Activated naive CD8-positive, alpha-beta T cell treated with anti-CD3 and anti-CD28 coated beads, Interleukin-2, amount 50 U/mL, for 24 hours (primary cell): Measurements from ENCODE around the gene CHAF1A.

Experiments
- ATAC-seq: fragments of 150-1000 bp; cut with Tn5 transposase; one replicate; pipeline ENCODE4 v1.10.0; 2021
- DNase-seq: peaks from one replicate; pipeline ENCODE4 v3.0.0; 2021
- H3K27ac Mint-ChIP-seq: one replicate; pipeline ENCODE4 v1.8.0; 2021; ENCODE audit warnings: mild to moderate bottlenecking, mixed read lengths
- H3K27me3 Mint-ChIP-seq: one replicate; pipeline ENCODE4 v1.8.0; 2021; ENCODE audit warnings: mixed read lengths
- H3K36me3 Mint-ChIP-seq: one replicate; pipeline ENCODE4 v1.8.0; 2021; ENCODE audit warnings: low read depth, mixed read lengths
- H3K4me1 Mint-ChIP-seq: one replicate; pipeline ENCODE4 v1.8.0; 2021; ENCODE audit warnings: mixed read lengths
- H3K4me3 Mint-ChIP-seq: one replicate; pipeline ENCODE4 v1.8.0; 2021; ENCODE audit warnings: mild to moderate bottlenecking, moderate library complexity, mixed read lengths
- H3K9me3 Mint-ChIP-seq: one replicate; pipeline ENCODE4 v1.8.0; 2021; ENCODE audit warnings: mixed read lengths

The CHAF1A gene

GRCh38 chr19:4429771-4430171, 27.3 kb downstream of the CHAF1A start:
- Mint-ChIP-seq H3K4me1 (peaks cover 3% of the 10 kb centered on the region), H3K9me3 (no peaks in the 10 kb centered on the region), H3K27me3 (no peaks in the 10 kb centered on the region), H3K36me3 (peaks cover 50% of the 10 kb centered on the region), H3K4me3 (no peak overlapping the region), H3K27ac (no peak overlapping the region)
- ATAC-seq (no peak), DNase-seq (no peak)

DNA sequence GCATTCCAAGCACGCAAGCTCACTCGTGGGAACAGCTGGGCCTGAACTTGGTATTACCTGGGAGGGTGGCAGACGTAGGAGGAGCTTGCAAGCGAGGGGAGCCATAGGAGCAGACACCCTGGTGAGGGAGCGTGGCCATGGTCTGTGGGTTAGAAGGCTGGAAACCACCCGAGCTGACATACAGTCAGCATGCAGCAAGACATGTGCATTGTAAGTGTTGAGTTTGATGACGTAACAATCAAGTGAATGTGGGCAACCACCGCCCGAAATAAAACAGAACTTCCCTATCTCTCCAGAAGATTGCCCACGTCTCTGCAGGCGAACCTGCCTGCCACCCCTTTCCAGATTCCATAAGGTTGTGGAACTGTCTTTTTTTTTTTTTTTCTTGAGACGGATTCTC, 28.3 kb downstream of the CHAF1A start:
- Mint-ChIP-seq H3K36me3 (peaks cover 49% of the 10 kb centered on the region), H3K27ac (no peak overlapping the region)
- ATAC-seq = peak; percentile 35

DNA sequence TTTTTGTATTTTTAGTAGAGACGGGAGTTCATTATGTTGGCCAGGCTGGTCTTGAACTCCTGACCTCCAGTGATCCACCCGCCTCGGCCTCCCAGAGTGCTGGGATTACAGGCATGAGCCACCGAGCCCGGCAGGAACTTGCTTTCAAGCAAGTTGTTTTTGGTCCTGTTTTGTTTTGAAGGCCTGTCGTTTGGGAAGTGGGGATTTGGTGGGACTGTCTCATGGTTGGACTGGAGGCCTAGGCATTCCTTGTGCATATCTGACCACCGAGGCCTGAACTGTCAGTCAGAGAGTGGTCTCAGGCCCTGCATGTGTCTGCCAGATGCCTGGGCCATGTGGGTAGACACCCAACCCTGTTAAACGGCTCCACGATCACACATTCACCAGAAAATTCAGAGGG, 28.9 kb downstream of the CHAF1A start:
- Mint-ChIP-seq H3K27me3 (no peaks in the 10 kb centered on the region), H3K4me1 (peaks cover 3% of the 10 kb centered on the region), H3K27ac (no peak overlapping the region), H3K9me3 (no peaks in the 10 kb centered on the region), H3K4me3 (no peak overlapping the region), H3K36me3 (peaks cover 47% of the 10 kb centered on the region)
- no peak for DNase-seq
- no peak for ATAC-seq

More for the DNA sequence above, 28.3 kb downstream of the CHAF1A start:
- Mint-ChIP-seq H3K4me3 (no peak overlapping the region), H3K27me3 (no peaks in the 10 kb centered on the region), H3K9me3 (no peaks in the 10 kb centered on the region), H3K4me1 (peaks cover 3% of the 10 kb centered on the region)
- DNase-seq = no peak

DNA sequence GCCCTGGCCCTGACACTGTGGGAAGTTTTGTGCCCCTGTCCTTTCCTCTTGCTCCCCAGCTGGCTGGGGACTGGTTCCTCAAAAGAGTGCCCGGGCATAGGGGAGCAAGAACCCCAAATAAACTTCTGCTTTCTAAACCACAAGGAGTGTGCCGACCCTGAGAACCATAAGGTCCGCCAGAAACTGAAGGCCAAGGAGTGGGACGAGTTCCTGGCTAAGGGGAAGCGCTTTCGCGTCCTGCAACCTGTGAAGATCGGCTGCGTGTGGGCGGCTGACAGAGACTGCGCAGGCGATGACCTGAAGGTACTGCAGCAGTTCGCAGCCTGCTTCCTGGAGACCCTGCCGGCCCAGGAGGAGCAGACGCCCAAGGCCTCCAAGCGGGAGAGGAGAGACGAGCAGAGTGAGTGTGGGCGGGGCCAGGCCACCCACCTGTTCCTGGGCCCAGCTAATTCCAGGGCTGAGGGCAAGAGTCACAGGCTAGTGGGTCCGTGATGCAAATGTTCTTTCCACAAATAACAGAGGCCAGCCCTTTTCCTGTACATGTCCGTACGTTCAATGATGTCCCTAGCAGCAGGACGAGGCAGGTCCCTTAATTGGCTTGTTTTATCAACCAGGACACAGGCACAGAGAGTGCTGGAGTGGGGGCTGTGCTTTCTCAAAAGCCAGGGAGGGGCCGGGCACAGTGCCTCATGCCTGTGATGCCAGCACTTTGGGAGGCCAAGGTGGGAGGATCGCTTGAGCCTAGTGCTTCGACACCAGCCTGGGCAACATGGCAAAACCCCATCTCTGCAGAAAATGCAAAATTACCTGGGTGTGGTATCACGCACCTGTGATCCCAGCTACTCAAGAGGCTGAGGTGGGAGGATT, 29.6 kb downstream of the CHAF1A start:
- no peaks in the 10 kb centered on the region for H3K9me3 Mint-ChIP-seq
- ATAC-seq (no peak), DNase-seq (no peak)
- H3K4me3 Mint-ChIP-seq = no peak overlapping the region
- no peak overlapping the region for H3K27ac Mint-ChIP-seq
- H3K4me1 Mint-ChIP-seq = peaks cover 3% of the 10 kb centered on the region
- H3K36me3 Mint-ChIP-seq = peaks cover 47% of the 10 kb centered on the region
- no peaks in the 10 kb centered on the region for H3K27me3 Mint-ChIP-seq

GRCh38 chr19:4432918-4433506, 30.6 kb downstream of the CHAF1A start:
- DNase-seq (no peak), ATAC-seq (no peak)
- Mint-ChIP-seq H3K4me1 (peaks cover 3% of the 10 kb centered on the region), H3K27ac (no peak overlapping the region), H3K9me3 (no peaks in the 10 kb centered on the region), H3K36me3 (peaks cover 50% of the 10 kb centered on the region), H3K27me3 (no peaks in the 10 kb centered on the region), H3K4me3 (no peak overlapping the region)

DNA sequence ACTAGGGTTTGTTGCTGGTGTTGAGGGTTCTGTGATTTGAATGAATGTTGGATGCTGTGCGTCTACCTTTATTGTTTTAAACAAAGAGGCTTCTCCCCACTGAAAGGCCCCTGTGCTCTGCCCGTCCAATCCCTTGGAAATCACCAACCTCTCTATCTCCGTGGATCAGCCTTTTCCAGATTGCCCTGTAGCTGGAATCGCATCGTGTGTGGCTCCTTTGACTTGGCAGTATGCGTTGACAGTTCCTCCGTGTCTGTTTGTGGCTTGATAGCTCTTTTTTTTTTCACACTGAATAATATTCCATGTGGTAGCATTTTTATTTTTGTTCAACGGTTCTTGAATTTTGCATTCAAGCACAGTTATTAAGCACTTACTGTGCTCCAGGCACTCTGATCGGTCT, 32.0 kb downstream of the CHAF1A start:
- Mint-ChIP-seq H3K36me3 (peaks cover 50% of the 10 kb centered on the region), H3K27ac (no peak overlapping the region), H3K4me1 (peaks cover 3% of the 10 kb centered on the region)

GRCh38 chr19:4436231-4436630, 33.8 kb downstream of the CHAF1A start:
- ATAC-seq (no peak), DNase-seq (no peak)
- Mint-ChIP-seq H3K27ac (no peak overlapping the region), H3K36me3 (peaks cover 44% of the 10 kb centered on the region), H3K4me3 (no peak overlapping the region), H3K4me1 (peaks cover 3% of the 10 kb centered on the region), H3K27me3 (no peaks in the 10 kb centered on the region), H3K9me3 (no peaks in the 10 kb centered on the region)

More for the DNA sequence above, 32.0 kb downstream of the CHAF1A start:
- no peak for DNase-seq
- H3K4me3 Mint-ChIP-seq = no peak overlapping the region
- no peaks in the 10 kb centered on the region for H3K9me3 Mint-ChIP-seq
- H3K27me3 Mint-ChIP-seq = no peaks in the 10 kb centered on the region
- ATAC-seq = no peak

DNA sequence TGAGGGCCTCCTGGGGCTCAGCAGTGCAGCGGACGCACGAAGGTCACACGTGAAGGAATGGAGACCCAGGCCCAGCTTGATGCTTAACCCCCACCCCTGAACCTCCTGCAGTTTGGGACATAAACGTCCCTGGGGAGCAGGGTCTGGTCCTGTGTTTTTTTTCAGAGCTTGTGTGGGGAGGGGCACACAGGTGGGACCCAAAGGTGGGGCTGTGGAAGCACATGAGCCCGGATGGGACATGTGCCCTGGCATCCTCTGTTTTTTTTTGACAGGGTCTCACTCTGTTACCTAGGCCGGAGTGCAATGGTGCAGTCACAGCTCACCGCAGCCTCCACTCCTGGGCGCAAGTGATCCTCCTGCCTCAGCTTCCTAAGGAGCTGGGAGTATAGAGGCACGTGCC, 34.7 kb downstream of the CHAF1A start:
- no peaks in the 10 kb centered on the region for H3K9me3 Mint-ChIP-seq
- no peak for ATAC-seq
- no peak for DNase-seq
- H3K27me3 Mint-ChIP-seq = no peaks in the 10 kb centered on the region
- H3K4me3 Mint-ChIP-seq = no peak overlapping the region
- no peaks in the 10 kb centered on the region for H3K4me1 Mint-ChIP-seq
- peaks cover 37% of the 10 kb centered on the region for H3K36me3 Mint-ChIP-seq
- H3K27ac Mint-ChIP-seq = no peak overlapping the region

- peaks cover 29% of the 10 kb centered on the region for H3K36me3 Mint-ChIP-seq
- H3K4me1 Mint-ChIP-seq = no peaks in the 10 kb centered on the region
- H3K27me3 Mint-ChIP-seq = no peaks in the 10 kb centered on the region
- no peak overlapping the region for H3K4me3 Mint-ChIP-seq
- no peaks in the 10 kb centered on the region for H3K9me3 Mint-ChIP-seq
- no peak for DNase-seq
- no peak overlapping the region for H3K27ac Mint-ChIP-seq
- ATAC-seq = no peak
These were observed 36.8 kb downstream of the CHAF1A start for GRCh38 chr19:4439243-4439642.

- H3K4me3 Mint-ChIP-seq = no peak overlapping the region
- H3K36me3 Mint-ChIP-seq = peaks cover 22% of the 10 kb centered on the region
- H3K27me3 Mint-ChIP-seq = no peaks in the 10 kb centered on the region
- ATAC-seq (no peak), DNase-seq (no peak)
- H3K27ac Mint-ChIP-seq = no peak overlapping the region
- no peaks in the 10 kb centered on the region for H3K9me3 Mint-ChIP-seq
- no peaks in the 10 kb centered on the region for H3K4me1 Mint-ChIP-seq
These were observed 39.8 kb downstream of the CHAF1A start for GRCh38 chr19:4441994-4442818.

GRCh38 chr19:4442819-4443146, 40.3 kb downstream of the CHAF1A start:
- Mint-ChIP-seq H3K9me3 (no peaks in the 10 kb centered on the region), H3K36me3 (peaks cover 21% of the 10 kb centered on the region), H3K27ac (no peak overlapping the region), H3K4me1 (no peaks in the 10 kb centered on the region), H3K4me3 (no peak overlapping the region), H3K27me3 (no peaks in the 10 kb centered on the region)
- ATAC-seq (no peak), DNase-seq (no peak)

GRCh38 chr19:4443188-4443587, 40.7 kb downstream of the CHAF1A start:
- H3K9me3 Mint-ChIP-seq = no peaks in the 10 kb centered on the region
- DNase-seq (no peak), ATAC-seq (no peak)
- no peak overlapping the region for H3K4me3 Mint-ChIP-seq
- no peaks in the 10 kb centered on the region for H3K4me1 Mint-ChIP-seq
- H3K36me3 Mint-ChIP-seq = peaks cover 17% of the 10 kb centered on the region
- no peaks in the 10 kb centered on the region for H3K27me3 Mint-ChIP-seq
- H3K27ac Mint-ChIP-seq = no peak overlapping the region

DNA sequence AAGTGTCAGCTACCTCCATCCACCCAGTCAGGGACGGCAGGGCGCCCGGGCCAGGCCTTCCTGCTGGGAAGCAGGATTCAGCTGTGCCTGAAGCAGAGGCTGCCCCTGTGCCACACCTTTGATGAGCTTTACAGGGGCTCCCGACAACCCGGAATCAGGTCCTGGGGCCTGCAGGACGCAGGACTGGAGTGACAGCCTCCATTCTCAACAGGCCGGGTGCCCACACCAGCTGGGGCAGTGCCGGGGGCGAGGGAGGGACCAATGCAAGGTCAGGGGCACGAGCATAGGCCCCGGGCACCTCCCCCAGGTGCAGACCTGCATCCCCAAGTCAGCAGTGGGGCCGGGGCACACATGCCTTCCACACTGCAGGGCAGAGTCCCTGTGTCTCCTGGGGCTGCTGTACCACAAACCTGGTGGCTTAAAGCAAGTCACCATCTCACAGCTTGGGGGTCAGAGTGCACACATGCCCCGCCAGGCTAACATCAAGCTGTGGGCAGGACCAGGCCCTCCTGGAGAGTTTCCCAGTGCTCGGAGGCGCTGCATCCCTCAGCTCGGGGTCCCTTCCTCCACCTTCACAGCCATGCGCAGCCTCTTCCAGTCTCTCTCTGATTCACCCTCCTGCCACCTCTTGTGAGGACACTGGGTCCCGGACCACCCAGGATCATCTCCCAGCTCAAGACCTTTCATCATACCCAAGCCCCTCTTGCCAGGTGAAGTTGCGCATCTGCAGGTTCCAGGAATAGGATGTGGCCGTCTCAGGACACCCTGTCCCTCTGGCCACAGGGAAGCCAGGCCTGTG, 41.7 kb downstream of the CHAF1A start:
- Mint-ChIP-seq H3K4me3 (no peak overlapping the region), H3K27ac (no peak overlapping the region), H3K36me3 (peaks cover 12% of the 10 kb centered on the region), H3K4me1 (no peaks in the 10 kb centered on the region), H3K27me3 (no peaks in the 10 kb centered on the region), H3K9me3 (no peaks in the 10 kb centered on the region)
- ATAC-seq = no peak
- DNase-seq = no peak
